Fibroblast of lung (primary cell): Measurements from ENCODE around the gene ITFG1.

ENCODE experiments used
- EZH2 ChIP-seq: IDR thresholded peaks from 2 replicates; pipeline ENCODE4 v1.5.1; 2012; ENCODE audit warnings: low read length, control low read depth, mild to moderate bottlenecking; ENCODE audit errors: missing control alignments
- TF ChIP-seq, protein P1 (sequence below), 2 donors: IDR thresholded peaks in 1 of 2; conservative IDR thresholded peaks in 1 of 2; 1 replicate in 1 of 2; 2 replicates in 1 of 2; pipeline ENCODE4 v1.5.1; 2011 to 2012; ENCODE audit warnings: low read length in 2 of 2, control low read depth in 1 of 2, inconsistent platforms in 1 of 2, low read depth in 1 of 2, mild to moderate bottlenecking in 1 of 2

DNA sequence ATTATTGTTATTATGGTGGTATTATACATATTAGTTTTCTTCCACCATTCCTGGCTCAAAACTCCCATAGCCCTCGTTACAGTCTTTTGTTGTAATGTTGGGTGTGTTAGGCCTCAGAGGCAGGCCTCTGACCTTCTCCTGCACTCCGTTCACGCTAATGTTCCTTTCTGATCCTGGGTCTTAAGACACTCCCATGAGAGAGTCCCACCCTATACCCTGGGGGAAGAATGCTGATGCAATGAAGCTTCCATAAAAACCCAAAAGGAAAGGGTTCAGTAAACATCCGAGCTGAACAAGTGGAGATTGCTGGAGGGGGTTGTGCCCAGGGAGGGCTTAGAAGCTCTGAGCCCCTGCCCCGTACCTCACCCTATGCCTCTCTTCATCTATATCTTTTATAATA, 175.9 kb downstream of the ITFG1 start:
- TF ChIP-seq, protein P1, sequence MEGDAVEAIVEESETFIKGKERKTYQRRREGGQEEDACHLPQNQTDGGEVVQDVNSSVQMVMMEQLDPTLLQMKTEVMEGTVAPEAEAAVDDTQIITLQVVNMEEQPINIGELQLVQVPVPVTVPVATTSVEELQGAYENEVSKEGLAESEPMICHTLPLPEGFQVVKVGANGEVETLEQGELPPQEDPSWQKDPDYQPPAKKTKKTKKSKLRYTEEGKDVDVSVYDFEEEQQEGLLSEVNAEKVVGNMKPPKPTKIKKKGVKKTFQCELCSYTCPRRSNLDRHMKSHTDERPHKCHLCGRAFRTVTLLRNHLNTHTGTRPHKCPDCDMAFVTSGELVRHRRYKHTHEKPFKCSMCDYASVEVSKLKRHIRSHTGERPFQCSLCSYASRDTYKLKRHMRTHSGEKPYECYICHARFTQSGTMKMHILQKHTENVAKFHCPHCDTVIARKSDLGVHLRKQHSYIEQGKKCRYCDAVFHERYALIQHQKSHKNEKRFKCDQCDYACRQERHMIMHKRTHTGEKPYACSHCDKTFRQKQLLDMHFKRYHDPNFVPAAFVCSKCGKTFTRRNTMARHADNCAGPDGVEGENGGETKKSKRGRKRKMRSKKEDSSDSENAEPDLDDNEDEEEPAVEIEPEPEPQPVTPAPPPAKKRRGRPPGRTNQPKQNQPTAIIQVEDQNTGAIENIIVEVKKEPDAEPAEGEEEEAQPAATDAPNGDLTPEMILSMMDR (conservative IDR thresholded peaks at IDR 0.05 in 1 of 2, IDR thresholded peaks at IDR 0.05 in 1 of 2; ENCODE audit: low read depth in 1 of 2, low read length in 2 of 2), result no peak
- no peak for TF ChIP-seq EZH2
